Subcutaneous adipose tissue (tissue), 4 donors: ENCODE results near the gene NUDT16. TPM values are rescaled to one million over a fixed set of nuclear protein-coding genes. Genes with fewer than 3 reads are reported as not detected.

Source experiments
- total RNA-seq, 4 donors: library from RNA; depleted of rRNA; stranded (reverse); fragments of >200 nt; gene quantifications; one replicate each; pipeline ENCODE4 v1.1.0, GENCODE V29; 2016
- TF ChIP-seq, protein P1 (sequence below): fragments of 450-650 bp; IDR thresholded peaks from one replicate; pipeline ENCODE4 v1.5.1; 2016; ENCODE audit warnings: low read depth, mild to moderate bottlenecking, control low read depth, antibody characterized with exemption, moderate library complexity

Gene NUDT16
- total RNA-seq, 4 donors from 2014 or later, result 36.2 to 67.8 (median 53.9) TPM

DNA sequence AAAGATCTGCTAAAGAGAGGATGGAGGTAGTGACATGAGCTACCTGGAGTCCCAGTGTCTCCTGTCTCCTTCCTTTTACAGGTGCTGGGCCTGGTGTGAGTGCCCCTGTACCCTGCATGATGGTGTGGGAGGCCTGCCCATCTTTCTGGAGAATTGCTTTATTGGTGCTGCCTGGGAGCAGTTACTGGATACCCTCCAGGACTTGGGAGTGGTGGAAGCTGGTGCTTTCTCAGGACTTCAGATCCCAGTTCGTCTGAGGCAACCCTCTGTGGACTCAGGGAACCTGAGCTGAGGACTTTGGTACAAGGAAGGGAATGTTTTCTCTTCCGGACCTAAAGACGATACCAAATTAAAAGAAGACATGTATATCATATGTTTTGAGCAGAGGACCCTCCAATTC, 18.3 kb upstream of the NUDT16 start:
- TF ChIP-seq, protein P1, sequence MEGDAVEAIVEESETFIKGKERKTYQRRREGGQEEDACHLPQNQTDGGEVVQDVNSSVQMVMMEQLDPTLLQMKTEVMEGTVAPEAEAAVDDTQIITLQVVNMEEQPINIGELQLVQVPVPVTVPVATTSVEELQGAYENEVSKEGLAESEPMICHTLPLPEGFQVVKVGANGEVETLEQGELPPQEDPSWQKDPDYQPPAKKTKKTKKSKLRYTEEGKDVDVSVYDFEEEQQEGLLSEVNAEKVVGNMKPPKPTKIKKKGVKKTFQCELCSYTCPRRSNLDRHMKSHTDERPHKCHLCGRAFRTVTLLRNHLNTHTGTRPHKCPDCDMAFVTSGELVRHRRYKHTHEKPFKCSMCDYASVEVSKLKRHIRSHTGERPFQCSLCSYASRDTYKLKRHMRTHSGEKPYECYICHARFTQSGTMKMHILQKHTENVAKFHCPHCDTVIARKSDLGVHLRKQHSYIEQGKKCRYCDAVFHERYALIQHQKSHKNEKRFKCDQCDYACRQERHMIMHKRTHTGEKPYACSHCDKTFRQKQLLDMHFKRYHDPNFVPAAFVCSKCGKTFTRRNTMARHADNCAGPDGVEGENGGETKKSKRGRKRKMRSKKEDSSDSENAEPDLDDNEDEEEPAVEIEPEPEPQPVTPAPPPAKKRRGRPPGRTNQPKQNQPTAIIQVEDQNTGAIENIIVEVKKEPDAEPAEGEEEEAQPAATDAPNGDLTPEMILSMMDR, result no peak

DNA sequence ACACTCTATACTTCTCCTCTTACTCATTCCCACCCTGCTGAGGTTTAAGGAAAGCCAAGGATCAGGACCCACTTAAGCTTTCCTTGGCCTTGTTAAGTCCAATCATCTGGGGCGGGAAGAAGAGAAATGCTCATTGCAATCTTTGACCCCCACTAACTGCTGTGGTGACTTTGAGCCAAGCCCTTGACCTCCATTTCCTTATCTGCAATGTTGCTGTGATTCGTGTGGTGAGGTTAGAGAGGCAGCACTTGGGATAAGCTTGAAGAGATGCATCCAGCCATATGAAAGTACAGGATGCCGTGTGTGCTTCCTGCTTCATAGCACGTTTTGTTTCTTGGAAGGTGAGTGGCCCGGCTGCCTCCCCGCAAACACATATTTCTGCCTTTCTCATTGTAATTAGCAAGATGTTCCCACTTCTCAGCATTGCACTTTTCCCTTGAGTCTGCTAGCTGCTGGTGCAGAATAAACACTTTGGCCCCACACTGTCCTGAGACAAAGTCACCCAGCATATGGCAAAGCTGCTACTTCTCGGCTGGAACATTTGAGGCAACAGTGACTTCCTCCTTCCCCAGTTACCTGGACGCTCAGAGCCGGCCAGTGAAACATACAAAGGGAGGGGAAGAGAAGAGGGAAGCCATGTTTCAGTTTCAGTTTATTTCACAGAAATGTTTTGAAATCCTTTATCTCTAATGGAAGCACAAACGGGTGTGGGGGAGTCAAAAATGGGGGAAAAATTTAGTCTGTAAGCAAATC, 10.5 kb upstream of the NUDT16 start:
- TF ChIP-seq, protein P1, result no peak

DNA sequence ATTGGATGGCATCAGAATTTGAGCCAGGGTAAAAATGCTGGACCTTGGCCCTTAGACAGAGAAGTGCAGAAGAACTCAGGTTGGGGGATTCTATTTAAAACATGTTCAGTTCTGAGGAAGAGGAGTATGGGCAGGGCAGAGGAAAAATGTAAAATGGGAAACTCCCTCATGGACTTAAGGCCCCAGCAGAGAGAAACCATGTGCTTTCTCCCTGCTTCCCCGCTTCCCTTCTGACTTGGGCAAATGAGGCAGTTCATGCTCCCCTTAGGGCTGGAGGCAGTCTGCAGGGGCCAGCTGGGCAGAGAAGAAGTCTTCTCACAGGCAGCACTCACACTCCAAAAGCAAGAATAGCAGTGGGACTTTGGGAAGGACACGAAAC, 9.9 kb upstream of the NUDT16 start:
- TF ChIP-seq, protein P1, result no peak

DNA sequence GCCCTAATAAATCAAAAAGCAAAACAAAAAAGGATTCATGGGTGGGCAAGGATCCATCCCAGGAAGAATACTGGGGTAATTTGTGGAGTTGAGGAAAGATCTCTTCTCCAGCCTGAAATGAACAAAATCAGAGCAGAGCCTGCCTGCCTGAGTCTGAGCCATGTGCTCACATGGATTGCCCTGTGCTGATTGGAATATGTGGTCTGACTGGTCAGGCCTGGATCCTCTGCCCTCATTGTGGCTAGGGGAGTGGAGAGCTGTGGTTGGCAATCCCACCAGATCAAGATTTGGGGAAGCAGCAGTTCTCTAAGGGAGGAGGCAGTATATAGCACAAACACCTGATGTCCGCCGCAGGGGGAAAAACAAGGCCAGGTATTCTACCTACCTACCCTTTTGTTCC, 6.8 kb upstream of the NUDT16 start:
- TF ChIP-seq, protein P1, result no peak

DNA sequence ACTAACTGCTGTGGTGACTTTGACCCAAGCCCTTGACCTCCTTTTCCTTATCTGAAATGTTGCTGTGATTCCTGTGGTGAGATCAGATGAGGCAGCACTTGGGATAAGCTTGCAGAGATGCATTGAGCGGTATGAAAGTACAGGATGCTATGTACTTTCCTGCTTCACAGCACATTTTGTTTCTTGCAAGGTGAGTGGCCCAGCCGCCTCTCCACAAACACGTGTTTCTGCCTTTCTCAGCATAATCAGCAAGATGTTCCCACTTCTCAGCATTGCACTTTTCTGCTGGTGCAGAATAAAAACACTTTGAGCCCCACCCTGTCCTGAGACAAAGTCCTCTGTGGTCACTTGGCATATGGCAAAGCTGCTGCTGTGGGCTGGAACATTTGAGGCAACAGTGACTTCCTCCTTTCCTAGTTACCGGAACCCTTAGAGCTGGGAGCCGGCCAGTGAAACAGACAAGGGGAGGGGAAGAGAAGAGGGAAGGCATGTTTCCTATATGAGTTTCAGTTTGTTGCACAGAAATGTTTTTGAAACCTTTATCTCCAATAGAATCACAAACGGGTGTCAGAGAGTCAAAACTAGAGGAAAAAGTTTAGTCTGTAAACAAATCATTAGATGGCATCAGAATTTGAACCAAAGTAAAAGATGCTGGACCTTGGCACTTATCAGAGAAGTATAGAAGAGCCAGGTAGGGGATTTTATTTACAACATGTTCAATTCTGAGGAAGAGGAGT, 5.0 kb downstream of the NUDT16 start:
- TF ChIP-seq, protein P1, result no peak

DNA sequence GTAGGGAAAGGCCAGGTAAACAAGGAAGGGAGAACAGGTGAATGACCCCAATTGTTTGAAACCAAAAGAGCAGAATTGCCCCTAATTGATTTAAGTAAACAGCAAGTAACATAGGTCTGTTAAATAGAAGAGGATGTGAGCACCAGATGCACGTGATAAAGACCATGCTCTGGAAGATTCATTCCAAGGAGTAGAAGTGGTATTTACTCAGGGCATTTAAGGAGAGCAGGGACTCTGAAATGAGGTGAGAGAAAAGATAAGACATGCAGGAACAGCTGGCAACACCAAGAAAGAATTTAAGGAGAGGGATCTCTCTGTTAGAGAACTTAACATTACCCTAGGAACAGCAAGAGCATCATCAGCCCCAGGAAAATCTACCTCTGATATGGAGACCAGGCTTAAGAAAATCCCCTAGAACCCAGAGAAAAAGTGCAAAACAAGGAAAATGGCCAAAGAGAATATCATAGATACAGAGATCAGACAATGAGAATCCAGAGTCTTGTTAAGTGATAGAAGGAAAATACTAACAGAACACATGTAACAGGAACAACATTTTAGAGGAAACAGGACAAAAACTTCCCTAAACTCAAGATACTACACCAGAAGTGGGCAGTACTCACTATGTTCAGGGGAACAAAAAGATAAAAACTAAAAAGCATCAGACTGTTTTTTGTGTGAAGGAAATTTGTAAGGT, 6.4 kb downstream of the NUDT16 start:
- TF ChIP-seq, protein P1, result no peak

DNA sequence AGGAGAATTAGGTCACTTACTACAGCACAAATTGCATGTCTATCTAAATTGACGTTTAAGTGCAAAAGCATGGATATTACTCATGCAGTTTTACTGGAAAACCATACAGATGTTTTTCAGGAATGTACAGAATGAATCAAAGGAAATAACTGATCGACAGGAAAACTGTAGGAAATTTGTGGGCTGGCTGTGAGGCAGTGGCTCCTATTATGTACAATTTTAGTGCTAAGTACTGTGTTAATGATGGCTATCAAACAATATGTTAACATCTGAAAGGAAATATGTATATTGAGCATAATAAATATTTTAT, 6.9 kb downstream of the NUDT16 start:
- TF ChIP-seq, protein P1, result no peak
